Ascending aorta (tissue), 2 donors: ENCODE measurements around the gene KCNQ1OT1. TPM values are rescaled to one million over a fixed set of nuclear protein-coding genes. Genes with fewer than 3 reads are reported as not detected.

ENCODE experiments used
- DNase-seq, 2 donors: peaks; one replicate each; pipeline ENCODE4 v3.0.0-alpha.2; 2019; ENCODE audit warnings: low spot score in 2 of 2
- H3K27ac ChIP-seq, 2 donors: fragments of 200-600 bp; sonication (generic); one replicate each; pipeline ENCODE4 v1.5.1; 2016 to 2017; ENCODE audit warnings: mild to moderate bottlenecking in 1 of 2
- H3K27me3 ChIP-seq: fragments of 200-600 bp; sonication (generic); one replicate; pipeline ENCODE4 v1.5.1; 2017
- H3K36me3 ChIP-seq, 2 donors: fragments of 200-600 bp; sonication (generic); one replicate each; pipeline ENCODE4 v1.5.1; 2016
- H3K4me1 ChIP-seq, 2 donors: fragments of 200-600 bp; sonication (generic); one replicate each; pipeline ENCODE4 v1.5.1; 2016 to 2017; ENCODE audit warnings: mild to moderate bottlenecking in 1 of 2
- H3K4me3 ChIP-seq, 2 donors: fragments of 200-600 bp; sonication (generic); one replicate each; pipeline ENCODE4 v1.5.1; 2016 to 2017; ENCODE audit warnings: mild to moderate bottlenecking in 1 of 2
- H3K9me3 ChIP-seq, 2 donors: fragments of 200-600 bp; sonication (generic); one replicate each; pipeline ENCODE4 v1.5.1; 2016
- CTCF ChIP-seq, 3 experiments: fragments of 200-600 bp in 2 of 3; fragments of 450-650 bp in 1 of 3; sonication (generic) in 2 of 3; IDR thresholded peaks; one replicate each; pipeline ENCODE4 v1.5.1; 2016 to 2019; ENCODE audit warnings: antibody characterized with exemption in 3 of 3, mild to moderate bottlenecking in 1 of 3, moderate library complexity in 1 of 3
- intact Hi-C: fragments of 100-400 bp; cut with DNase I; formaldehyde crosslinking; loops from one replicate; pipeline ENCODE4 v1.15.1; 2023
- total RNA-seq: library from RNA; depleted of rRNA; stranded (reverse); fragments of >200 nt; gene quantifications from one replicate; pipeline ENCODE4 v1.1.0, GENCODE V29; 2016

Gene KCNQ1OT1
- total RNA-seq, 1 donor from 2014 or later, result 1.5 TPM

DNA sequence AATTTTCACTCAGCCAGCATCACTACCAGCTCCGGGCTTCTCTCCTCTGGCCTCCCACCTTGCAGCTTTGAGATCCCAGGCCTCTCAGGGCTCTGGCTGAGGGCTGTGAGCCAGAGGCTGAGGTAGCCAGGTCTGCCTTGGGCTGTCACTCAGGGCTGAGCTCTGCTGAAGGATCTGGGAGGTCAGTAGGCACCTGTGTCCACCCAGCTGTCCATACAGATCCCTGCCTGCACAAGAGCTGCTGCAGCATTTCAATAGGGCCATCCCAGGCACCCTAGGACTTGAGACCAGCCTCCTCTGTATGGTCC is 12.6 kb downstream of the KCNQ1OT1 start:
- Histone ChIP-seq H3K27me3 (no peaks in the 10 kb centered on the region), H3K4me1 (no peaks in the 10 kb centered on the region), H3K4me3 (no peak overlapping the region), H3K9me3 (no peaks in the 10 kb centered on the region), H3K36me3 (no peaks in the 10 kb centered on the region), H3K27ac (no peak overlapping the region)
- peak in 1 of 2 donors; percentile 3 for DNase-seq
- TF ChIP-seq CTCF (IDR thresholded peaks at IDR 0.05), result no peak
- intact Hi-C loops, result no loop called here

DNA sequence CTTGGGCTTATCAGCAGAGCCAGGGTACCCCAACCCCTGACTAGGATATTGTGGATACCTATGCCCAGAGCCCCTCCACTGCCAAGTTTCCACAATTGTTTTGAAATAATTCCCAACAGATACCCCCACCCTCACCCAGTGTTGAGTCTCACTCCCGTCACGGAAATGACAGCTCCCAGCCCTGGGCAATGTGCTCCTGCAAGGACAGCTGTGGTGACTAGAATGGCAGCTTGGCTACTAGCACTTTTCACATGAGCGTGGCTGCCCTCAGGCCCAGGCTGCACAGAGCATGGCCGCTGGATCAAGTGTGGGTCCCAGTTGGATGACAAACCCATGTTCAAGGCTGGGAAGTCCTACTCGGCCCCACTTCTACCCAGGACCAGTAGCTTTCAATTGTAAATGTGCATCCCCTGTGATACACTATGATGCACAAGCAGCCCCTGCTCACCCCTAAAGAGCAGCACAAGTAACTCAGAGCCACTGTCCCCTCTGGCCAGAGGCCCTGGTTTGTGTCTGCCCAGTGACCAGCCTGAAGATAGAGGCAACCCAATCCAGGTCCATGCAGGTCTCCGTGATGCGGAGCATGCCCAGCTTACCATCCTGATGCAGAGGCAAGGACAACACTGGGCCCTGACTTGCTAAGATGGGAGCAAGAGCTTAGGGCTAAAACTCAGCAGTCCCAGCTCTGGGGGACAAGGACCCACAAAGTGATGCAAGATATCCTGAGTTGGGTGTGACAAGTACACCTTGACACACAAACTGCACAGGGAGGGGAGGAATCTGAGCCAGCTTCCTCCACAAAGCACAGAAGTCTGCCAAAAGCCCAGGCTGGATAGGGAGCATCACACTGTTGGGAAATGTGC is 13.2 kb downstream of the KCNQ1OT1 start:
- no peaks in the 10 kb centered on the region for H3K4me1 ChIP-seq
- no peaks in the 10 kb centered on the region for H3K36me3 ChIP-seq
- no peak for TF ChIP-seq CTCF (IDR thresholded peaks at IDR 0.05)
- H3K4me3 ChIP-seq, result no peak overlapping the region
- no peaks in the 10 kb centered on the region for H3K9me3 ChIP-seq
- H3K27me3 ChIP-seq, result no peaks in the 10 kb centered on the region
- intact Hi-C loops, result no loop called here
- peak in 1 of 2 donors; percentile 5 for DNase-seq
- no peak overlapping the region for H3K27ac ChIP-seq

DNA sequence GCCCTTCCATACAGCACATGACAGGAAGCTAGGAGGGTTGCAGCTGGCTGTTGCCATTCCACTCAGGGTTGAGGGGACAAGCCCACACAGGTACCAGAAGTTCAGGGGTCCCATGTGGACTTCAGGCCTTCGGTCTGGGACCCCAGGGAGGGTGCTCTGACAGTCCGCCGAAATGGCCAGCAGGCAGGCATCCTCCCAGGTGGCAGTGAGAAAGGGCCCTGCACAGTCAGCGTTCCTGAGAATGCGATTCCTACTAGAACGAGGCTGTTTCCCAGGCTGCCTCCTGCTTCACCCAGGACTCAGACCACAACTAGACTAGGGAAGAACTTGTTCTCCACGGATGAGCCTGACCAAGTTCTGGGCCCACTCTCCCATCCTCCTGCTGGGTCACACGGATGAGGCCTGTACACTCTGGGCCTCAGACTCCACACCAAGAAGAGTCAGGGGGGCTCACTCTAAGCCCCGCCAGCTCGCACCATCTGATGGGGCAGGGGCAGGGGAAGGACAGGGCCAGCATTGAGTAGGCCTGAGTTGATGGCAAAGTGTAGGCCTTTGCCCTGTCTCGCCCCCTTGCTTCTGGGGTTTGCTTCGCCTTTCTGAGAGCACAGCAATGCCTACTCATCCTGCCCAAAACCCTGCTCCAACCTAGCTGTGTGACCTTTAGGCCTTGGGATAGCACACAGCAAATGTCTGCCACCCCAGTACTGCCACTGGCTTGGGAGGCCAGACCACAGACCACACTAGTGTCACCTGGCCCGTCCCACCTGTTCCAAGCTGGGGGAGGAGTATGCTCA is 14.0 kb downstream of the KCNQ1OT1 start:
- Histone ChIP-seq H3K9me3 (no peaks in the 10 kb centered on the region), H3K4me1 (no peaks in the 10 kb centered on the region), H3K4me3 (no peak overlapping the region), H3K27me3 (no peaks in the 10 kb centered on the region), H3K36me3 (no peaks in the 10 kb centered on the region), H3K27ac (no peak overlapping the region)
- no peak for DNase-seq
- no peak for TF ChIP-seq CTCF (IDR thresholded peaks at IDR 0.05)
- intact Hi-C loops, result no loop called here

GRCh38 chr11:2685051-2685450 is 14.7 kb downstream of the KCNQ1OT1 start:
- Histone ChIP-seq H3K27ac (no peak overlapping the region), H3K4me3 (no peak overlapping the region), H3K27me3 (no peaks in the 10 kb centered on the region), H3K36me3 (no peaks in the 10 kb centered on the region), H3K9me3 (no peaks in the 10 kb centered on the region), H3K4me1 (no peaks in the 10 kb centered on the region)
- TF ChIP-seq CTCF (IDR thresholded peaks at IDR 0.05), result no peak
- DNase-seq, result no peak
- intact Hi-C loops, result no loop called here

DNA sequence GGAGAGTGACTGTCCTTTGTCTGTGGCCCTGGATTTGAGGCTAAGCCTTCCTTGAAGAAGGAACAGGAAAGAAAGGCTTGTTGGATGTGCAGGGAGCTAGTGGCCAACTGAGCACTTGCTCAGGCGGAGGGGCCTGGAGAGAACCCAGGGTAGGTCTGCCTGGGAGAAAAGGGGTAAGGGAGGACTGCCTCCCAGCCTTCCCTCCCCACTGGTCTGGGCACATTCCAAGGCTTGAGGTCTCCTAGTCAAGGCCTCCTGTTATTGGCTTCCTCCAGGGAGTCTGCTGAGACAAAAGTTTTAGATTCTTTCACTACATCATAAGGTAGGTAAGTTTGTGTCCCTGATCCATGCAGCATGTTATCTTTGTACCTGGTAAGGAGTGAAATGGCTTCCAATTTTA is 15.2 kb downstream of the KCNQ1OT1 start:
- no peaks in the 10 kb centered on the region for H3K4me1 ChIP-seq
- intact Hi-C loops, result no loop called here
- DNase-seq, result no peak
- H3K36me3 ChIP-seq, result no peaks in the 10 kb centered on the region
- no peak overlapping the region for H3K4me3 ChIP-seq
- TF ChIP-seq CTCF (IDR thresholded peaks at IDR 0.05), result no peak
- H3K27me3 ChIP-seq, result no peaks in the 10 kb centered on the region
- no peak overlapping the region for H3K27ac ChIP-seq
- no peaks in the 10 kb centered on the region for H3K9me3 ChIP-seq
